SW480 (cell line): ENCODE data around the gene ST3GAL5.

ENCODE experiments used
- DNase-seq: peaks from one replicate; pipeline ENCODE4 v3.0.0-alpha.2; 2016; ENCODE audit warnings: low spot score

Gene ST3GAL5

GRCh38 chr2:85806358-85807118, 82.3 kb downstream of the ST3GAL5 start:
- no peak for DNase-seq

- DNase-seq, result peak; percentile 22
These were observed 84.2 kb downstream of the ST3GAL5 start for GRCh38 chr2:85804583-85804982.

- no peak for DNase-seq
These were observed 84.9 kb downstream of the ST3GAL5 start for GRCh38 chr2:85803704-85804425.

GRCh38 chr2:85802354-85803103, 86.3 kb downstream of the ST3GAL5 start:
- peak; percentile 51 for DNase-seq

- no peak for DNase-seq
These were observed 86.9 kb downstream of the ST3GAL5 start for GRCh38 chr2:85801871-85802270.

GRCh38 chr2:85800586-85800985, 88.2 kb downstream of the ST3GAL5 start:
- DNase-seq, result no peak

GRCh38 chr2:85799215-85799956, 89.4 kb downstream of the ST3GAL5 start:
- peak; percentile 76 for DNase-seq

- no peak for DNase-seq
These were observed 90.9 kb downstream of the ST3GAL5 start for GRCh38 chr2:85797921-85798320.

- no peak for DNase-seq
These were observed 91.5 kb downstream of the ST3GAL5 start for GRCh38 chr2:85797263-85797660.

GRCh38 chr2:85796341-85797262, 92.2 kb downstream of the ST3GAL5 start:
- no peak for DNase-seq

GRCh38 chr2:85796046-85796340, 92.8 kb downstream of the ST3GAL5 start:
- no peak for DNase-seq

- DNase-seq, result no peak
These were observed 93.3 kb downstream of the ST3GAL5 start for GRCh38 chr2:85795331-85796045.

- DNase-seq, result no peak
These were observed 94.2 kb downstream of the ST3GAL5 start for GRCh38 chr2:85794491-85795121.

GRCh38 chr2:85794038-85794441, 94.8 kb downstream of the ST3GAL5 start:
- no peak for DNase-seq

- no peak for DNase-seq
These were observed 95.2 kb downstream of the ST3GAL5 start for GRCh38 chr2:85793584-85793983.

- no peak for DNase-seq
These were observed 95.9 kb downstream of the ST3GAL5 start for GRCh38 chr2:85792783-85793441.

GRCh38 chr2:85791704-85792565, 96.9 kb downstream of the ST3GAL5 start:
- DNase-seq, result no peak

GRCh38 chr2:85790499-85791188, 98.1 kb downstream of the ST3GAL5 start:
- DNase-seq, result no peak
